HG03175 (cell line): Measurements from ENCODE around the gene CTSA.

Experiments
- ATAC-seq: cut with Tn5 transposase; IDR thresholded peaks from one replicate; pipeline ENCODE4 v1.9.1; 2021; ENCODE audit warnings: mild to moderate bottlenecking, moderate library complexity; ENCODE audit not compliant: unreplicated experiment

The CTSA gene

DNA sequence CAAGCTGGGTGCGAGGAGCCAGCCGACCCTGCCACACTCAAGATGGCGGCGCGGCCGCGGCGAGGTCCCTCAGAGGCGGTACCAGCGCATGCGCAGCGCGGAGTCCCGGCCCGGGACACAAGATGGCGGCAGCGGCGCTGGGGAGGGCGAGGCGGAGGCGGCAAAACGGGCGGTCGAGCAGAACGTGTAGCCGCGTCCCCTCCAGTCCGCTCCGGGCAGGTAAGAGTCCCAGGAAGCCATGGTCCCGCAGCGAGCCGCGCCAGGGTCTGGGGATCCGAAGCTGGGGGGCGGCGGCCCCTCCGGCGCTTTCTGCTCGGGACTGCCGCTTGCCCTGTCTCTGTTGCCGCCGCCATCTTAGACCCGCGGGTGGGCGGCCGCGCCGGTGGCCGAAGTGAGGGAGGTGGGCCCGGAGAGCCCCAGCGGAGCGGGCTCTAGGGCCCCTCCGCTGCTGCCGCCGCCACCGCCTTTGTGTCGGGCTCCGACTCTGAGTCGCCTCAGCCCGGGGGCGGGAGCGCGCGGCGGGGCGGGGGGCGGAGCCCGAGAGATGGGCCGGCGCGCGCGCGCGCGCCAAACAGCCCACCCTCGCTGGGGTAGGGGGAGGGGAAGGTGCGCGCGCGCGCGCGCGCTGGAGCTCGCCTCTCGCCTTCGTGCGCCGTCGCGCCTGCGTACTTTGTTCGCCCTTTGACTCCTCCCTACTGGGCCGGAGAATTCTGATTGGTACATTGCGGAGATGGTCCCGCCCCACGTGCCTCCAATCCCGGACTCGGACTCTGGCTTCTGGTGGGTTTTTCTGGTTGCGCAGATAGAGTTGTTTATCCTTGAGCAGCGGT, 43.7 kb downstream of the CTSA start, which contains the start of gene PCIF1:
TSS of gene PCIF1 (plus strand) at position 98 of the 830 bp plus-strand sequence. CDS start 4,317 bp downstream, outside the sequence.
- ATAC-seq, result peak; percentile 74

DNA sequence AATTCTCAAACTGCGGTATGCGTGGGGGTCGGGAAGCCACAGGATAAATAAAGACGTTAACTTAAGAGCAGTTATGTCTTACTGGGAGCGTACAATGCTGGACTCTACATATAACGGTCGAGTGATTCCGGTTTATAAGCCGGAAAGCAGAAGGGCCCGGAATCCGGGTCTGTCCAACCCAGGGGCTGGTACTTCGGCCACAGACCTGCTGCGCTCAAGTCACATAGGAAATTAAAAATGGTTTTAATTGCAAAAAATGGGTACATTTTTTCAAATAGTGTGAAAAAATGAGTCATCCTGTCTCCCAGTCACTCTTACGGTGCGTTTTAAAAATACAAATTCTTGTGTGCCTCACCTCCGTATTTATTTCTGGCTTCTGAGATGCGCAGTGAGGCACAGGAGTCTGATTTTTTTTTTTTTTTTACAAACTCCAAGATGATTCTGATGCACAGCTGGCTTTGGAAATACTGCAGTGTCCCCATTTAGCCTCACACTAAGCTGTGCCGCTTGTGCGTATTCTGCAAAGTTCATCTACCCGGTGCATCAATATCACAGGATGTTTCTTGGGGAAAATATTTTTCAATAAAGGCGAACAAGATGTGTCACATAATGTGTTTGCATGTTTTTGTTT, 44.4 kb downstream of the CTSA start:
- ATAC-seq, result no peak

DNA sequence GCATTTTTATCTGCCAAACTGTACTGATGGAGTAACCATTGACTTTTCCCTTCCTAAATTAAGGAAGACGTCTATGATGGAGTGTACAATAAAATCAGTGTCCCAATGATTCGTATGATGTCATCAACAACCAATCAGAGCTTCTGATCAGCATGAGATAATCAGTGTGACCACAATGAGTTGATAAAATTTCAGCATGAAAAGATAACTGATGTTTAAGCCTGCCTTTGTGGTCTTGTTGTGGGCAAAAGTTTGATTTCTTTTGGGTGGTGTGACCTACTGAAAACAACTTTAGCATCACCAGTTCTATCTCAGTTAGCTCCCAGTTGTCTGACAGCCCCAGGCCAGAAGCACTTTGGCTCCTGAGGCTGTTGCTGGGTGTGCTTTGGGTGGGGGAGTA, 46.6 kb downstream of the CTSA start:
- ATAC-seq, result no peak

DNA sequence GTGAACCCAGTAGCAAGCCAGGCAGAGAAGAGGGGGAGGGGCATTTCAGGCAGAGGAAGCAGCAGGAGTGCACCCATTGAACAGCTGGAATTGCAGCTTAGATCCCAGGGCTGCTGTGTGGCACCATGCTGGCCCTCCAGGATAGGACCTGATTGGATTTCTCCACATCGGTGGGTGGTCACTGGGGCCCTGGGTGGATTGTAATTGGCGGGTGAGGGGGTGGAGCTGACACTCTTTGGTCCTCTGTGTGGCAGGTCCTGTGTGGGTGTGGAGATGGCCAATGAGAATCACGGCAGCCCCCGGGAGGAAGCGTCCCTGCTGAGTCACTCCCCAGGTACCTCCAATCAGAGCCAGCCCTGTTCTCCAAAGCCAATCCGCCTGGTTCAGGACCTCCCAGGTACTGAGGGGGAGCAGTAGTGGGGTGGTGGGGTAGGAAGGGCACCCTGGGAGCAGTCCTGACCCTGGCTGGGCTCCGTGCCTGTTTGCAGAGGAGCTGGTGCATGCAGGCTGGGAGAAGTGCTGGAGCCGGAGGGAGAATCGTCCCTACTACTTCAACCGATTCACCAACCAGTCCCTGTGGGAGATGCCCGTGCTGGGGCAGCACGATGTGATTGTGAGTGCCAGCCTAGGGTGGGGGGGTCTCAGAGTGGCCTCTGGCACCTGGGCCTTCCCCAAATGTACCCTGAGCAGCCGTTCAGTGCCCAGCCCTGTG, 47.7 kb downstream of the CTSA start:
- no peak for ATAC-seq

DNA sequence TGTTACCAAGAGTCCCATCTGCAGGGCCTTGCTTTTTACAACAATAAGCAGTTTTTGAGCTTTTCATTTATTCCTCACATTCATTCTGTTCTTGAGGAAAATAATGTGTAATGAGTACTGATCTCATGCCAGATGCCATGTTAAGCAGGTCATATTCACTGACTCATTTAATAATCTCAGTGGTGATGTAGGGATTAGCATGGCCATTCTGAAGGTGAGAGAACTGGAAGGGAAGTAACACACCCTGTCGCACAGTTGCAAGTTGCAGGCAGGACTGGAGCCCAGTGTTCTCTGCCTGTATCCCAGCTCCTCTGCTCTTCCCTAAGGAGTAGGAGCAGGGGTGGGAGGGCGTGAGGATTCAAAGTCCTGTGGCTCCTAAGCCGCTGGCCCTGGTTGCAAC, 48.9 kb downstream of the CTSA start:
- ATAC-seq, result no peak

DNA sequence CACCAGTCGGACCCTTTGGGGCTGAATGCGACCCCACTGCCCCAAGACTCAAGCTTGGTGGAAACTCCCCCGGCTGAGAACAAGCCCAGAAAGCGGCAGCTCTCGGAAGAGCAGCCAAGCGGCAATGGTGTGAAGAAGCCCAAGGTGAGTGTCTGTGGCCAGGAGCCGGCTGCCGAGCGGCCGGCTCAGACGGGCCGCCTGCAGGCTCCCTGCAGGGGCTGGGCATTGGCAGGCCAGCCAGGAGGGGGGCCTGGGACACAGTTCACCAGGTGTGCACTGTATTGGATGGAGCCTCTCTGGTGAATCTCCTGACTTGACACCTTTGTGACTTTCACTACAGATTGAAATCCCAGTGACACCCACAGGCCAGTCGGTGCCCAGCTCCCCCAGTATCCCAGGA, 49.3 kb downstream of the CTSA start:
- no peak for ATAC-seq

DNA sequence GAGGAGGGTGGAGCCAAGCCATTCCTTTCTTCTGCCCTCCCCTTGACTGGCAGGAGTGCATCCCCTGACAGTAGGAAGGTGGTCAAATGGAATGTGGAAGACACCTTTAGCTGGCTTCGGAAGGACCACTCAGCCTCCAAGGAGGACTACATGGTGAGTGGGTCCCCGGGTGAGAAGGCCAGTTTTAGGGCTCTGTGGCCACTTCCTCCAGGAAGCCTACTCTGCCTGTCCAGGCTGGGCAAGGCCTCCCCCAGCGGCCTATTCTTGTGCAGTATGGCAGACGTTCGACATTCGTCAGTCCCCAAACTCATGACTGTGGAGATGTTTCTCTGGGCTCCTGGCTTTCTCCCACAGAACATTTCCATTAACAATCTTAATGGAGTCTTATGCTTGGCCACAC, 52.5 kb downstream of the CTSA start:
- no peak for ATAC-seq

DNA sequence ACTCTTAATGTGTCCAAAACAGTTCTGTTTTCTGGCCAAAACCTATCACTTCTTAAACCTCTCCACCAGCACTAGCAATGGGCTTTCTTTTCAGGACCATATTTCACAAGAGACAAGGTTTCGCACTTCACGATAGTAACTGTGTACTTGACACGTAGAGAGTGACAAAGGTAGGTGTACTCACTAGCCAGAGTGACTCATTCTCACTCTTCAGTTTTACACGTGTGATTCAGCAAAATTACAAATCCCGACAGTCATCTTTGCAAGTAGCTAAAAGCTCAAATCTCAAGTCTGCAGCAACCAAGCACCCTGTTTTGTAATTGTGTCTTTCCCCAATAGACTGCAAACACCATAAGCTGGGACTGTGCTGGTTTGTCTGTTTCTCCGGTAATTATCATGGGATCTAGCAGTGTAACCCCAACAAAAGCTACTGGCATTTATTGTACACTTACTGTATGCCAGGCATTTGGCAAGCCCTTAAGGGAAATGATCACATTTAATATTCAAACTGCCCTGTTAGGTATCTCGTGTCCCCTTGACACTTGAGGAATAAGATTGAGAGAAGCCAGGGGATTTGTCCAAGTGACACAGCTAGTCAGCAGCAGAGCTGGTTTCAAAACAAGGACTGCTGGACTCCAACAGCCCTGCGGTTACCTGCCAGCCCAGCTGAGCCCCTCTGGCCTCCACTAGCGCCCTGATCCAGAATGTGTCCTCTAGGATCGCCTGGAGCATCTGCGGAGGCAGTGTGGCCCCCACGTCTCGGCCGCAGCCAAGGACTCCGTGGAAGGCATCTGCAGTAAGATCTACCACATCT, 53.2 kb downstream of the CTSA start:
- no peak for ATAC-seq

DNA sequence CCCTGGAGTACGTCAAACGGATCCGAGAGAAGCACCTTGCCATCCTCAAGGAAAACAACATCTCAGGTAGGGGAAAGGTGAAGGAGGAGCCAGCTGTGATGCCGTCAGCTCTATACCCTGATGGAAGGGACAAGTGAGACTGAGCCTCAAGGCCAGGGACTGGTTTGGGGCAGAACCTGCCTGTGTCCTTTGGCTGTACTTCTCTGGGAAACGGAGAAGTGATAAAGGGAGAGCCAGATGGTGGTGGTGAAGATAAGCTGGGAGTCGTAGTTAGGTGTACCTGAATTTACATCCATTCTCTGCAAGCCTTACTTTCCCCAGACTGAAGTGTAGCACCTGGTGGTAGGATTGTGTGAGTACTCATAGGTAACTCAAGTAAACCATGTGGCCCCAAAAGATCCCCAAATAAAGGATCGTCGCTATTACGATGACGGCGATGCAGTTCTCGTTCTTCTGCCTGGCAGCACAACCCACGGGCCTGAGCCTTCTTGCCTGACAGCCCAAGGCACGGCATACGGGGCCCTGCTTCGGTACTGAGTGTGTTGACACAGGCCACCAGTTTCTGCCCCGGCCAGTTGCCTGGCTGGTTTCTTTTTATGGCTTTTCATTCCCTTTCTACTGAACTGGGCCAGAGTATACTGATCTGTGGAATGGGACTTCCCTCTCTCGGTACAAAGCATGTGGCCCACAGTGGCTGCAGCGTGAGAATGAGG, 54.0 kb downstream of the CTSA start:
- no peak for ATAC-seq

DNA sequence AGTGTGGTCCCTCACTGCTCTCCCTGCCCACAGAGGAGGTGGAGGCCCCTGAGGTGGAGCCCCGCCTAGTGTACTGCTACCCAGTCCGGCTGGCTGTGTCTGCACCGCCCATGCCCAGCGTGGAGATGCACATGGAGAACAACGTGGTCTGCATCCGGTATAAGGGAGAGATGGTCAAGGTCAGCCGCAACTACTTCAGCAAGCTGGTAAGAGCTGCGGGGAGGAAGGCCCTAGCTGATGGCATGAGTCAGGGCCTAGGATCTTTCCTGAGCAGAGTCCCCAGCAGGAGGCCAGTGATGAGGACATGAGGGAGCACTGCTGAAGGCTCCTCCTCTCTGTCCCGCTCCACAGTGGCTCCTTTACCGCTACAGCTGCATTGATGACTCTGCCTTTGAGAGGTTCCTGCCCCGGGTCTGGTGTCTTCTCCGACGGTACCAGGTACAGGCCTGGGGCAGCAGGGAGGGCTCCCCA, 54.6 kb downstream of the CTSA start:
- no peak for ATAC-seq

DNA sequence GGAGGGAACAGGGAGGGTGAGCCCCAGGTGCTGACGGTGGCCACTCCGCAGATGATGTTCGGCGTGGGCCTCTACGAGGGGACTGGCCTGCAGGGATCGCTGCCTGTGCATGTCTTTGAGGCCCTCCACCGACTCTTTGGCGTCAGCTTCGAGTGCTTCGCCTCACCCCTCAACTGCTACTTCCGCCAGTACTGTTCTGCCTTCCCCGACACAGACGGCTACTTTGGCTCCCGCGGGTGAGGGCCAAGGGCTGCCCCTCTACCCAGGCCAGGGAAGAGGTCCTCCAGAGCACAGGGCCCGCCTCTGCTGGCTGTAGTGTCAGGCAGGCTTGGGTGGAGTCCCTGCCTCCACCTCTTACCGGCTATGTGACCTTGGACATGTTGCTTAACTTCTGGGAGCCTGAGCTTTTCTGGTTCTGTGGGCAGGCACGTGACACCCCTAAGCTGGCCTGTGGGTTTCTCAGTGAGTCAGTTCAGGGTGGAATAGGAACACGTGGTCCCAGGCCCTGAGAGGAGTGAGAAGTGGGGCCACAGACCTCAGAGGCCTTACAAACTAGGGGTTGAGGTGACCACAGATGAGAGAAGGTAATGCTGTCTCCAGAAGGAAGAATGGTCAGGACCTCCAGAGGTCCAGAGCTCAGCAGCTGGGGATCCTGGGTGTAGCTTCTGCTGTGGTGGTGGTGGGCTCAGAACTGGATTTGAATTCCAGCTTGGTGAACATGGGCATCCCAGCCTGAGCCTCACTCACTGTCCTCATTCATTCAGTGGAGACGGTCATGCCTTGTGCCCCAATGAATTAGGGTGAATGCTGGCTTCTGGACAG, 55.2 kb downstream of the CTSA start:
- no peak for ATAC-seq

DNA sequence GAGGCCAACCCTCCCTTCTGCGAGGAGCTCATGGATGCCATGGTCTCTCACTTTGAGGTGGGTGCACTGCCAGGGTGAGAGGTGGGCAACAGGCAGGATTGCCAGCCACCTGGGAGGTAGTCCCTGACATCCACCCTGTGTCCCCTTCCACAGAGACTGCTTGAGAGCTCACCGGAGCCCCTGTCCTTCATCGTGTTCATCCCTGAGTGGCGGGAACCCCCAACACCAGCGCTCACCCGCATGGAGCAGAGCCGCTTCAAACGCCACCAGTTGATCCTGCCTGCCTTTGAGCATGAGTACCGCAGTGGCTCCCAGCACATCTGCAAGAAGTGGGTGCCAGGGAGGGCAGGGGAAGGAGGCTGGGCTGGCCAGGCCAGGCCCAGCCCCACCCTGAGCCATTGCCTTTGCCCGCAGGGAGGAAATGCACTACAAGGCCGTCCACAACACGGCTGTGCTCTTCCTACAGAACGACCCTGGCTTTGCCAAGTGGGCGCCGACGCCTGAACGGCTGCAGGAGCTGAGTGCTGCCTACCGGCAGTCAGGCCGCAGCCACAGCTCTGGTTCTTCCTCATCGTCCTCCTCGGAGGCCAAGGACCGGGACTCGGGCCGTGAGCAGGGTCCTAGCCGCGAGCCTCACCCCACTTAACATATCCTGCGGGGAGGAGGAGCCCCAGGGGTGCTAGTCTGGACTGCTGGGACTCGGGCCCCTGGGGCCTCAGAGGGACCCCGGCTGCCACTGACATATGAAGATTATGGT, 56.2 kb downstream of the CTSA start:
- ATAC-seq, result no peak

DNA sequence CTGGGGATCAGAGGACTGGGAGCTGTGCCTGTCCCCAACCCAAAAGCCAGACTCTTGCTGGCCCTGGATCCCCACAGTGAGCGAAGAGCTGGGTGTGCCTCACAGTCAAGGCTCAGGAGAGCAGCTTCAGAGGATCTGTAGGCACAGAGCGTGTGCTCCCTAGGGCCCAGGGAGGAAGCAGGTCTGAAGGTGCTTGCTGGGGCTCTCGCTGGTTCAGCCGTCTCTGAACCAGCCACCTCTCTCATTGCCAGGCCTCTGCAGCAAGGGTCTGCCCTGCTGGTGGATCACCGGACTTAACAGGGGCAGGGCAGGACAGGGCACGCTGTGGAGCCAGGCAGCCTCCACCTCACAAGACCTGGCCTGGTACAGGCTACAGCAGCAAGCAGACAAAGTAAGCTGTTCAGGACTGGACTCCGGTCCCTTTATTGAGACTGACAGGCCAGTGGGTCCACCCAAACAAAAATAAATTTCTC, 57.2 kb downstream of the CTSA start:
- no peak for ATAC-seq
